Liver (tissue), 3 donors: ENCODE data around the gene RRN3.

ENCODE experiments used
- CTCF ChIP-seq: fragments of 150-350 bp; IDR thresholded peaks from 2 replicates; pipeline ENCODE4 v1.5.1; 2017; ENCODE audit warnings: improper control_type of control experiment, low read depth, low read length; ENCODE audit not compliant: missing input control
- JUND ChIP-seq, 2 donors: IDR thresholded peaks; 2 replicates each; pipeline ENCODE4 v1.6.1; 2016; ENCODE audit warnings: antibody characterized with exemption in 2 of 2
- RAD21 ChIP-seq, 2 donors: IDR thresholded peaks; 2 replicates each; pipeline ENCODE4 v1.6.1; 2016; ENCODE audit warnings: antibody characterized with exemption in 2 of 2, mild to moderate bottlenecking in 2 of 2
- REST ChIP-seq: IDR thresholded peaks from 2 replicates; pipeline ENCODE4 v1.6.1; 2016; ENCODE audit warnings: antibody characterized with exemption, mild to moderate bottlenecking
- SP1 ChIP-seq: IDR thresholded peaks from 2 replicates; pipeline ENCODE4 v1.6.1; 2018; ENCODE audit warnings: antibody characterized with exemption, mild to moderate bottlenecking
- TAF1 ChIP-seq: conservative IDR thresholded peaks from 2 replicates; pipeline ENCODE4 v1.6.1; 2016; ENCODE audit warnings: antibody characterized with exemption, mild to moderate bottlenecking
- TF ChIP-seq, protein P1 (sequence below): IDR thresholded peaks from 2 replicates; pipeline ENCODE4 v1.6.1; 2016; ENCODE audit warnings: antibody characterized with exemption
- donor health status: healthy.
- donor health status: healthy.

DNA sequence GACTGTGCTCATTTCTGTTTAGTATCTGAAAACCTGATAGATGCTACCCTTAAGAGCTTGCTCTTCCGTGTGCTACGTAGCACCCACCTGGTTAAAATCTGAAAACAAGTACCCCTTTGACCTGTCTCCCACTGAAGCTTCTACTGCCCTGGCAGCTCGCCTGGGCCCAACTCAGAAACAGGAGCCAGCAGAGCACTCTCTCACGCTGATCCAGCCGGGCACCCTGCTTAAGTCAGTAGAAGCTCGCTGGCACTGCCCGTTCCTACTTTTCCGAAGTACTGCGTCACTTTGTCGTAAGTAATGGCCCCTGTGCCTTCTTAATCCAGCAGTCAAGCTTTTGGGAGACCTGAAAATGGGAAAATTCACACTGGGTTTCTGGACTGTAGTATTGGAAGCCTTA is 57.1 kb downstream of the RRN3 start:
- no peak for TF ChIP-seq CTCF
- no peak for TF ChIP-seq RAD21 (IDR thresholded peaks at IDR 0.05)
- no peak for TF ChIP-seq REST
- no peak for TF ChIP-seq SP1
- TF ChIP-seq TAF1, result no peak
- no peak for TF ChIP-seq JUND (IDR thresholded peaks at IDR 0.05)
- TF ChIP-seq, protein P1, sequence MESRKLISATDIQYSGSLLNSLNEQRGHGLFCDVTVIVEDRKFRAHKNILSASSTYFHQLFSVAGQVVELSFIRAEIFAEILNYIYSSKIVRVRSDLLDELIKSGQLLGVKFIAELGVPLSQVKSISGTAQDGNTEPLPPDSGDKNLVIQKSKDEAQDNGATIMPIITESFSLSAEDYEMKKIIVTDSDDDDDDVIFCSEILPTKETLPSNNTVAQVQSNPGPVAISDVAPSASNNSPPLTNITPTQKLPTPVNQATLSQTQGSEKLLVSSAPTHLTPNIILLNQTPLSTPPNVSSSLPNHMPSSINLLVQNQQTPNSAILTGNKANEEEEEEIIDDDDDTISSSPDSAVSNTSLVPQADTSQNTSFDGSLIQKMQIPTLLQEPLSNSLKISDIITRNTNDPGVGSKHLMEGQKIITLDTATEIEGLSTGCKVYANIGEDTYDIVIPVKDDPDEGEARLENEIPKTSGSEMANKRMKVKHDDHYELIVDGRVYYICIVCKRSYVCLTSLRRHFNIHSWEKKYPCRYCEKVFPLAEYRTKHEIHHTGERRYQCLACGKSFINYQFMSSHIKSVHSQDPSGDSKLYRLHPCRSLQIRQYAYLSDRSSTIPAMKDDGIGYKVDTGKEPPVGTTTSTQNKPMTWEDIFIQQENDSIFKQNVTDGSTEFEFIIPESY, result no peak
